Activated CD4-positive, alpha-beta T cell treated with anti-CD3 and anti-CD28 coated beads, Interleukin-2, Interleukin-6, amounts not matched to agents 100 ng/mL and 50 ng/mL, durations not matched to agents 16 hours and 8 hours (primary cell): ENCODE results near the gene FAM120B.
"Not testable (repeated sequence)": the region's sequence is repeated elsewhere in the genome, so short reads cannot be mapped to it uniquely, and the experiment has no call there.

Experiments
- DNase-seq: peaks from one replicate; pipeline ENCODE4 v3.0.0-alpha.2; 2020

FAM120B gene

DNA sequence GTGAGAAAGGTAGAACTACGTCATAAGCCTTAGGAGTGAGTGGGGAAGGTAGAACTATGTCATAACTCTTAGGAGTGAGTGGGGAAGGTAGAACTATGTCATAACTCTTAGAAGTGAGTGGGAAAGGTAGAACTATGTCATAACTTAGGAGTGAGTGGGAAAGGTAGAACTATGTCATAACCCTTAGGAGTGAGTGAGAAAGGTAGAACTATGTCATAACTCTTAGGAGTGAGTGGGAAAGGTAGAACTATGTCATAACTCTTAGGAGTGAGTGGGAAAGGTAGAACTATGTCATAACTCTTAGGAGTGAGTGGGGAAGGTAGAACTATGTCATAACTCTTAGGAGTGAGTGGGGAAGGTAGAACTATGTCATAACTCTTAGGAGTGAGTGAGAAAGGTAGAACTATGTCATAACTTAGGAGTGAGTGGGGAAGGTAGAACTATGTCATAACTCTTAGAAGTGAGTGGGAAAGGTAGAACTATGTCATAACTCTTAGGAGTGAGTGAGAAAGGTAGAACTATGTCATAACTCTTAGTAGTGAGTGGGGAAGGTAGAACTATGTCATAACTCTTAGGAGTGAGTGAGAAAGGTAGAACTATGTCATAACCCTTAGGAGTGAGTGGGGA lies 92.3 kb downstream of the FAM120B start:
- DNase-seq = not testable (repeated sequence)

DNA sequence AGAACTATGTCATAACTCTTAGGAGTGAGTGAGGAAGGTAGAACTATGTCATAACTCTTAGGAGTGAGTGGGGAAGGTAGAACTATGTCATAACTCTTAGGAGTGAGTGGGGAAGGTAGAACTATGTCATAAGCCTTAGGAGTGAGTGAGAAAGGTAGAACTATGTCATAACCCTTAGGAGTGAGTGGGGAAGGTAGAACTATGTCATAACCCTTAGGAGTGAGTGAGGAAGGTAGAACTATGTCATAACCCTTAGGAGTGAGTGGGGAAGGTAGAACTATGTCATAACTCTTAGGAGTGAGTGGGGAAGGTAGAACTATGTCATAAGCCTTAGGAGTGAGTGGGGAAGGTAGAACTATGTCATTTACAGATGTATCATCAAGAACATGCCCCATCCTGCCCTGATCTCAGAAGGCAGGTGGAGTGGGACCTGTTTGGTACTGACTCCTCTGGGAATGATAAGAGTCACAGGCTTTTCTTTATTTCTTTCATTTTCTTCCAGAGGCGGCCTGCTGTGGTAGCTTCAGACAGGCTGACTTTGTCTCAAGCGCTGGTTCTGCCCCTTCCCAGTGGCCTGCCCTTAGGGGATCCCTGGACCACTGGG lies 93.5 kb downstream of the FAM120B start:
- DNase-seq = not testable (repeated sequence)

DNA sequence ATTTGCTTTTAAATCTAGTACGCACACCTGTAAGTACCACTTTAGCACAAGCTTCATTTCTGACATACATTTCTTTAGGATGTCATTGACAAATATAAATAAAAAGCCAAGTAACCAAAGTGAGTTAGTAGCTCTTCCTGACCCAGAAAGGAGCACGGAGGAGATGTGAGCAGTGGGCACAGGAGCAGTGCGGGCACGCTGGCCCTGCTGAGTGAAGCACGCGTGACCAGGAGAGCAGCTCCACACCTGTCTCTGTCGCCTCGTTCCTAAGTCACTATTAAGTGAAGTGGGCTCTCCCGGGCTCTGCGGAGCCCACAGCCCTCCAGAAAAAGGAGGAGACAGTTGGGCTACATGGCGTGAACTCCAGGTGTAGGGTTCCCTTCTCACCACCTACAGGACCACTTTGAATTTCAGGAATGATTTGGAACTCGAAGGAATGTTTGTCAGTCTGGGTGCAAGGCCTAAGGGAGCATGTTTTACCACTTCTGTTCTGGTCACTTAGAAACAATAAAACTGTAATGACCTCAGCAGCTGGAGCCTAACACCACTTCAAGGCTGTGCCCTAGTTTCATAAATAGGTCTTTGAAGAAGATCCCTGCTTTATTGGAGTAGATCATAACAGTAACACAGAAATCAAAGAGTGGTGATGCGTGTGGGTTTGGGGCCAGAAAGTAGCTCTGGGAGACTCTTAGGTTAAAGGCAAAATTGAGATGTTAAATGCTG lies 95.9 kb downstream of the FAM120B start:
- DNase-seq = no peak

DNA sequence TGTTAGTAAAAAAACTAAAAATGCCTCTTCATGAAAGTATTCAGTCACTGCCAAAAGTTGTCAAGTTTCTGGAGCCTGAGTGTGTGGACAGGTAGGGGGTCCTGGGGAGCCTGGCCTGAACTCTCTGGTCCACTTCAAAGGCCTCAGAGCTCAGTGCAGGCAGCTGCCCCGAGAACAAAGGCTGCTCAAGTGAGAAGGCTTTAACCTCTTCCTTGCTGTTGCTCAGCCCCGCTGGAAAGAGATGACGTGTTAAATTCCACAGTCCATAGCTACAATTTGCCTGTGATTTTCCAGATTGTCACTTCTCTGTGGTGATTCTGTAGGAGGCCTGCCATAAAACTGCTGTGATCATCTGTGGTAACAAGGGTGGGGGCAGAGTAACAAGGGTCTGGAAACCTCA lies 96.9 kb downstream of the FAM120B start:
- DNase-seq = no peak

DNA sequence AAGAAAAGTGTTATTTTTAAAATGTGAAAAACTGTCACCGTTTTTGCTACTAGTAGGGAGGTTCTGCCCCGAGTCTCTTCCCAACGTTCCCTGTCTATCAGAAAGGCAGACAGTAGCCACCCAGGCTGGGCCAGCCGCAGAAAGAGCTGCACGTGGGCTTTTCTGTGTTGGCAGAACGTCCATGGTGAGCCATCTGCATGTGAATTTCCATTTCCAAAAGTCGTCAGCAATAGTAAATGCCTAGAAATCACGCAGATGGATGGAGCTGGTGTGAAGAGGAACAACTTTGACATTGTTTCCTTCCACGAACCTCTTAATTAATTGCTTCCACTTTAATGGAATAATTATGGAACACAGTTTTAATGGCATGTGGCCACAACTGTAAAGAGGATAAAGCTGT lies 97.5 kb downstream of the FAM120B start:
- no peak for DNase-seq

DNA sequence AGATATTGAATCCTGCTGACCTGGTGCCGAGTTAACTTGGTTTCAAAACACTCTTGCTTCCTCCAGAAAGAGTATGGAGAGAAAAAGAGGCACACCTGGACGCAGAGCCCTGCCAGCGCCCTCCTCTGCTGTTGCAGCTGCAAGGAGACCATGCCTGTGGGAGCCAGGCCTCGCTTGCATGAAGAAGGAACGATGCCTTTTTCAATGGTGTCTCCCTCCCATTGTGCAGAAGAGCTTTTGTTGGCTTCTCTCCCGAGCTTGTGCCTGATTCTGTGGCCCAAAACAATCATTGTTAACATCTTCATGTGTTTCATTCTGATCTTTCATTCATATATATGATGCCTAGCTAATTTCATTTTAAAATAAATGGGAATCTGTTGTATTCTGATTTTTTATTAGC lies 98.1 kb downstream of the FAM120B start:
- DNase-seq = no peak

DNA sequence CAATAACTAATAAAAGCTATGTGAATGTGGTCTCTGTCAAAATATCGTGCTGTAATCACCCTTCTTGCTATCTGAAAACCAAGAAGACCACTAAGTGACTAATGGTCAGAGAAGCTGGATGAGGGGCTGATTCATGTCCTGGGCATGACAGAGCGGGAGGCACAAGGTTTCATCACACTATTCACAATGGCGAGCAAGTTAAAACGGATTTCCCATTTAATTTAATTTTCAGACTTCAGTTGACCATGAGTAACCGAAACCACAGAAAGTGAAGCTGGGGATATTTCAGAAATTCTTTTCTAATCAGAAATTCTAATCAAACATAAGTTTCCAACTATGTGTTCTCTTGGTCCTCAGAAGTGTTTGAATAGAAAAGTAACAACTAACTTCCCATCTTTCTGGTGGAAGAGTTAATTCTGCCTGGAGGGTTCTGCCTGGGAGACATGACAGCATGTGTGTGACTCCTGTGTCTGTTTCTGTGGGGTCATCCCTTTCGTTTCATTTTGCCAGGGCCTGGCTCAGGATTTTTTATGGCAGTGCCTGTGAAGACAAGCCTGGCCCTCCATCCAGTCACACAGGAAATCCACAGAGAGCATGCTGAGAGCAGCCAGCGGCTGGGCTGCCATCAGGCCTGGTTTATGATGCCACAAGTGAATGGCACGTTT lies 98.9 kb downstream of the FAM120B start:
- DNase-seq = no peak

DNA sequence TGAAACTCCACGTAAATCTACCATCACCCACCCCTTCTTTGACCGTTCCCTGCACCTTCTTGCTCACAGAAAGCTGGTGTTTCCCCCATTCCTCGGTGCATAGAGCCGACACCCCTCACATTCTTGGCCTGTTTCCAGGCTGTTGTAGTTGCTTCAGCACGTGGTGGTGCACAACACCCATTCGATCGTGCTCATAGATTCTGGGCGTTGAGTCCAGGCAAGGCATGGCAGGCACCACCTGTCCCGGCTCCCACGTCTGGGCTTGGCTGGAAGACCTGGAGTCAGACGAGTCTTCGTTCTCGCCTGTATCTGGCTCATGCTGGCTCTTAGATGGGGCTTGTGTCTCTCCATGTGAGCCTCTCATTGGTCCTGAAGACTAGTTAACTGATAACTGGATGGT lies 100.6 kb downstream of the FAM120B start:
- no peak for DNase-seq

DNA sequence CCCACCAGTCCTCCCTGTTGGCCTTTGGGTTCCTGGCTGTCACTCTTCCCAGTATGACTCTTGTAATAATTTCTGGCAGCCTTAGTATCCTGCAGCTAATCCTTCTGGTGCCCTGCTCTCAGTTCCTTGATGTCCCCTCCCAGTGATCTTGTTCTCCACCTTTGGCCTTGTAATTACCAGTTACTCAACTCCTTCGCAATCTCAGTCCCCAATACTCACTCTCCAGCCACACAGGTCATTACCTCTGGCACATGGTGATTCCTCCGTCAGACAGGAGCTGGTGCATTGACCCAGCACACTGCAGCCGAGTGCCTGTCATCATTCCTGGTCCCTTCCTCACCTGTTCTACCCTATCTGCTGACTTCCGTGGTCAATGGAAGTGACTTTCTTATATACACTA lies 101.4 kb downstream of the FAM120B start:
- no peak for DNase-seq

DNA sequence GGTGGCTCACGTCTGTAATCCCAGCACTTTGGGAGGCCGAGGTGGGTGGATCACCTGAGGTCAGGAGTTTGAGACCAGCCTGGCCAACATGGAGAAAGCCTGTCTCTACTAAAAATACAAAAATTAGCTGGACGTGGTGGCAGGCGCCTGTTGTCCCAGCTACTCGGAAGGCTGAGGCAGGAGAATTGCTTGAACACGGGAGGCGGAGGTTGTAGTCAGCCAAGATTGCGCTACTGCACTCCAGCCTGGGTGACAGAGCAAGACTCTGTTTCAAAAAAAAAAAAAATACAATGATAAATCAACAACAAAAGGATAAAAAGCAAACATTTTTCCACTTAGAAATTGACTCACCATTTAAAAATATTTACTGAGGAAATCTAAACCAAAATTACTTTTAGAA lies 103.2 kb downstream of the FAM120B start:
- DNase-seq = not testable (repeated sequence)

DNA sequence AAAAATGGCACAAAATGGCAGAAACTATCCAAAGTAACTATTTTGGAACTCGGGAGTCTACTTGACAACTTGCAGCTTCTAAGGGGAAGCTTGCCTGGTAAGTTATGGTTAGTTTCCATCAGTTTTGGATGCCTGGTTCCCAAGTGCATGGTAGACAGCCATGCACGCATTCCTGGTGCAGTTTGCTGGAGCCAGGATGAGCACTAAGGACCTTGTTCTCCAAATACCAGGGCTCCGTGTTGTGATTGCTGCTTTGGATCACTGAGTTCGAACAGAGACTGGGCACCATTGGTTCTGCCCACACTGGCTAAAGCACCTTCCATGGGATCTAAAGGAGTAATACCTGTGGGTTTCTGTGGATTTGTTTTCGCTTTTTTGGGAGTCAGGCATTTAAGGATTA lies 103.7 kb downstream of the FAM120B start:
- no peak for DNase-seq

DNA sequence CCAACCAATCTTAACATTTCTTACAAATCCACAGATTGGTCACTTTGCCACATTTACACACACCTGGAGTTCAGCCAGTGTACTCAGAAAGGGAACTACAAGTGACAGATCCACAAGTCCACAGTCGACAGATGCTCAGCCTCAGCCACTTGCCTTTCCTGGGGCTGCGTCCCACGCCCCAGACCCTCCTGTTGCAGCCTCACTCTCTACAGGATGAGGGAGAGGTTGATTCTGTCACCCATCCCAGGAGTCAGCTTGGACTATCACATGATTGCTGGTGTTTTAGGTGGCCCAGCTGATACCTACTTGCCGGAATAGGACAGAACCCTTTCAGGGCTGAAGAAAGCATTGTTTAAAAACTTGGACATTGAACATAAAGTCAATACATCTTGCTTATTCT lies 108.8 kb downstream of the FAM120B start:
- no peak for DNase-seq

DNA sequence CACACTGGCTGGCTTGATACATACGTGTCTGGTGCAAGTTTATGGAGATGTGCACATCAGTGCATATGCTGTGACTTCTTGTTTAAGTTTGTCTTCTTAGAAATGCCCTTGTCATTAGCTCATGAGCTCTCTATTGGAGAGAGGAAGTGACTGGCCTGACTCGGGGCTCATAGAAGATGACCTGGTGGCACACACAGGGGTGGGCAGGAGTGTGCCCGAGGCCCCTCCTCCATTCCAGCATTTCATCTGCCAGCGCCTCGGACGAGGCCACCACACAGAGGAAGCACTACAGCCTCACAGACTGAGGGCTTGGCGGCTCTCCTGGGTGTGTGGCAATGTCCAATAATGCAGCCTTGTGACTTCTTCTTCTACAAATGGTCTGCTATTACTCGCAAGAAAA lies 109.7 kb downstream of the FAM120B start:
- no peak for DNase-seq

DNA sequence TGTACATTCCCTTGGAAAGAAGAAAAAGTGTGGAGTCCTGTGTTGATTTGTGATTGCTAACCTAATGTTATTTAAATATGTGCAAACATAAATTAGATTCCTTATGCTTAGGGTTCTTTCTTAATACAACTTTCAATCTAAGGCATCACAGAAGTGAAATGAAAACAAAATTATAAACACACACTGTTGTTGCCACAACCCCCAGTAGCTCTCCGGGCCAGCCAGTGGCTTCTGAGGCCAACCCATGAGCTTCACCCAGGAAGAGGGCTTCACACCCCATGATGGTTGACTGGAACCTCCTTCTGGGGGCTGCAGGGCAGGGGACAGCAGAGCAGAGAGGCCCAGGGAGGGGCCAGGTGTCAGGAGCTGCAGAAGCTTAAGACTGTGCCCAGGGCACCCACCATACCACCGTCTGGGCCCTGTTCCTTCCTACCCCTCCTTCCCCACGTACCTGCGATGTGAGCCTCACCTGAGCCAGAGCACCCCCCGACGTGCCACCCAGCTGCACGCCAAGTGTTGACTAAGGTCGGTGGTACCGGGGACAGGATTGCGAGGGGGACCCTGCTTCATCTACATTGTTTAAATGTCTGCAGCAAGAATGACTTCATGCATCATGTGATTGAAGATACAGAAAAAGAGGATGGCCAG lies 110.5 kb downstream of the FAM120B start:
- DNase-seq = no peak

DNA sequence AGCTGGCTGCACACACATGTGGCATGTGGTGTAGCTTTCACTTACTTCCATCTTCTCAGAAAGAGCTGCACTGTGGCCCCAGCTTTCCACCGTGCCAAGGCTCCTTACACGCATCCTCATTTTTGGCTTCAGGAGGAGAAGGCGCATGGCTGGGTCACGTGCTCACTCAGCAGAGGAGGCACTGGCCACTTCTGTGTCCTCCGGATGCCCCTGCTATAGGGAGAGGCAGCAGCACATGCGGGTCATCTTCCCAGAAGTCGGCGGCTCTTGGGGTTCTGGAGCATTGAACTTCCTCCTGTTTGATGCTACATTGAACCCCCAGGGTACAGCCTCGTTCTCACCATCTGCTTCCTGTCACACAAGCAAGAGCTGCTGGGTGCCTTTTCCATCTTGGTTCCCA lies 111.3 kb downstream of the FAM120B start:
- DNase-seq = no peak

DNA sequence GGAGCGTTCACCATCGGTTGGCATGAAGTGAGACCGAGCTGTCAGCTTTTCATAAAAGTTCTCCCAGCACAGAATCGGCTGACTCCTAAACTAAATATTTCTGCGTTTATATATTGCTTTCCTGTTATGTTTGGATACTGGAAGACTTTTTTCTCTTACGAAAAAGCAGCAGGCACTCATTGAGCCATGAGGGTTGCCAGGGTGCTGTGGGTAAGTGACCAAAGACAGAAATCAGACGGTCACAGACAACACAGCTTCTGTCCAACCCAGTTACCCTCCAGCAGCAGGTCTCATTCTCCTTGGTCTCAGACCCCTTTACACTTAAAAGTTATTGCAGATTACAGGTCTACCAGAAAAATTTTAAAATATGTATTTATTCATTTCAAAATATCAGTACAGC lies 113.7 kb downstream of the FAM120B start:
- DNase-seq = no peak

DNA sequence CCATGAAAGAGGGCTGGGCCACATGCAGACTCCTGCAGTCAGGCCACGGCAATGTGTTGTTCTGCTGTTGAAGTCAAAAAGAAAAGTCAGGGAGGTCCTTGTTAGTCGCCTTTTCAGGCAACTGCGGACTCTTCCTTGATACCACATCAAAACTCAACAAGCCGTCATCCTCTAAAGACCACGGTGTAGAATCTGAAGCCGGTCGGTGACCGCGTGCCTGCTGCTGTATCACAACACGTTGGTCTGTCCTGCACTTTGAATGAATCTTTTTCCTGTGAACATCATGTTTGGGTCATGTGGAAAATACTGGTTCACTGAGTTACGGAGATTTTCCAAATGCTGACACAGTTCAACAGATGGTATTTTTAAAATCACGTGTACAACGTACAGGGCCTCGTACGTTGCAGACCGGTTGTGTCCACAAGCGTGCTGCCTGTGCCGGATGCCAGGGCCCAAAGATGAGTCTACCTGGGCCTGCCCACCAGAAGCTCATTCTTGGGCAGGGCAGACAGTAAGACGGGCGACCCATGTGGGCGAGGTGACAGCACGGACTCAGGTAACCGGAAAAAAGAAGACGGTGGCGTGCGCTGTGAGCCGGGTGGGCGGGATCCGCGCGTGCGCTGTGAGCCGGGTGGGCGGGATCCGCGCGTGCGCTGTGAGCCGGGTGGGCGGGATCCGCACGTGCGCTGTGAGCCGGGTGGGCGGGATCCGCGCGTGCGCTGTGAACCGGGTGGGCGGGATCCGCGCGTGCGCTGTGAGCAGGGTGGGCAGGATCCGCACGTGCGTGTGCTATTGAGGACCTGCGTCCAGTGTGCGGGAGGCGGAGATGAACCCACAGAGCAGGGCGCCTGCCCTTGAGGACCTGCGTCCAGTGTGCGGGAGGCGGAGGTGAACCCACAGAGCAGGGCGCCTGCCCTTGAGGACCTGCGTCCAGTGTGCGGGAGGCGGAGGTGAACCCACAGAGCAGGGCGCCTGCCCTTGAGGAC lies 114.5 kb downstream of the FAM120B start:
- DNase-seq = no peak

DNA sequence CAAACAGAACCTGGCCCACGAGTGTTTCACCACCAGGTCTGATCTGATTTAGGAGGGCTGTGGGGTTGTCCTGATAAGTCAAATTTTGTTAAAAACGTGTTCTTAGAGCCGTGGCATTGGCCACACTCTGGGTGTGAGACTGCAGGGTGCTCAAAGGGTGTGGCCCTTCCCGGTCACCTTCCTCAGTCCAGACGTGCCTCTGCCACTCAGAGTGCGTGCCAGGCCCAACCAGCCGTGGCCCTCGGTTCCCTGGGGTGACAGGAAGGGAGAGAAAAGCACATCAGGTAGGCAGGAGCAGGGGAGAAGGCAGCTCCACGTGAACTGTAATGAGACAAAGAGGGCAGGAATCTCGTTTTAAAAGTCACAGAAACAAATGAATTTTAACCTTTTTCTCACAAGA lies 115.4 kb downstream of the FAM120B start:
- DNase-seq = no peak

DNA sequence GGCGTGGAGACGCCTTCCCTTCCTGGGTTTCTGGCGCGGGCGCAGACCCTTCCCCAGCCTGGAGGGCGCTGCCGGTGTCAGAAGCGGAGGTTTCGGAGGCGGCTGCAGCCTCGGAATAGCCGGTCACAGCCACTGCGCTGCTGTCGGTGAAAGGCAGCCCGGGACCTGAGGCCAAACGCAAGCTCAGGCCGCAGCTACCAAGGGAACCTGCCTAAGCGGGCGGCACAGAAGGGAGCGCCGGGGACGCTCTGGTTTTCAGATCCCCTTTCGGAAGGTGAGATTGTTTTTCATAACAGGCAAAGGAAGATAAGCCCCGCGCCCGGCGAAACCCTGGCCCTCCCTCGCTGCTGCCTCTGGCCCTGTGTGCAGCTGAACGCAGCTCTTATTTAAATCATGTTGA lies 116.5 kb downstream of the FAM120B start:
- DNase-seq = no peak

DNA sequence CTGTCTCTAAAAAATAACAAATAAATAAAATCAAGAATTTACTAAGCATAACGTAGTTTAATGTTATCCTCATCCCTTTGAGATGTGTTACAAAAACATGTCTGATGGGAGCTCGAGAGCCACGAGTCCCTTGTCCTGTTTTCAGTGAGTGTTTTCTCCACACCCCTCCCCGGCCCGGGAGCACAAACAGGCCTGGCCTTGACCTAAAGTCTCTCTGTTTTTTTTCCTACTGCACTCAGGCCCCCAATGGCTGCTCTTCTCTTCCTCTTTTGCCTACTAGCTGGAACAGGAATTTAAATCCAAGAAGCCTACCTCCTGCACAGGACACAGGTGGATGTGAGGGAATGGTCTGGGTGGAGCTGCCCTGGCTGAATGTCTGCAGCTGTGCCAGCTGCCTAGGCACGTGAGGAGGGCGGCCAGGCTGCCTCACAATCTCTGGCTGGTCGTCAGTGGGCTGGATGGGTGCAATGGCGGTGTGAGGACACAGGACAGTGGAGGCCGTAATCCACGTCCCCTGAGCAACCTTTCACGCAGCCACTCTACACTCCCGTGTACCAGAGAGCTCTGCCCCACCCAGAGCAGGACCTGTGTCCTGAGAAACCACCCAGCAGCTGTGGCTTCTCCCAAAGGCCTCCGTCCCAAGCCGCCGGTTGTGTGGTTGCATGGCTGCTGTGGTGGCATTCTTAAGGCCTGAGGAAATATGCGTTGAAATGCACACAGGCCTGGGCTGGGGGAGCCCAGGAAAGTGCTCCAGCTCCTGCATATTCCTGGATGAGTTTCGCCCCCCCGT lies 117.5 kb downstream of the FAM120B start:
- no peak for DNase-seq

DNA sequence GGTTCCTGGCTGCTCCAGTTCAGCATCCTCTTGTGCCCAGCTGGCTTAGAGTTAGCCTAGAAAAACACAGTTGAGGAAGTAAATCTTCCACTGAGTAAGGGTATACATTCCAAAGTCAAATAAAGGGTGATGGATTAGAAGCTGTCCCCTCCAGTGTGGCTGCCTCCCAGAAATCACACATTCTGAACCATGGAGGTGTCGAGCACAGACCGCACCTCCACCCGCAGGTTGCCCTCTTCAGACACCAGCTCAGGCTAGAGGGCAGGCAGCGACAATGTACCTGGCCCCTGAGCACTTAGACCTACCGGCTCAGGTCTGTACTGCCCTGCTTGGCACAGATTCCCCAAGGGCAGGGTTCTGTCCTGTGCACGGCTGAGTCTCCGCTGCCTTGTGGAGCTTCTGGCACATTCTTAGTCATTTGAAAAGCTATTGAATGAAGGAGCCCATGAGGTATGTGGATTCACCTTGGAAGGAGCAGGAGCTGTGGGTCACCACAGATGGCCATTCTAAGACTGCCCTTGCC lies 118.1 kb downstream of the FAM120B start:
- DNase-seq = no peak
